ENCODE results near the gene NFIA.

GRCh38 chr1:61419657-61420056 lies 337.3 kb downstream of the NFIA start:
- TF ChIP-seq CTCF (optimal IDR thresholded peaks at IDR 0.05 in 1 of 3, IDR thresholded peaks at IDR 0.05 in 1 of 3, conservative IDR thresholded peaks at IDR 0.05 in 1 of 3; ENCODE audit: extremely low read depth in 1 of 3, insufficient read depth in 2 of 3, low read length in 3 of 3) (no peak), EZH2 (IDR thresholded peaks at IDR 0.05; ENCODE audit: low read length) (no peak)
